ENCODE results near the gene RGS12. TPM values are rescaled to one million over a fixed set of nuclear protein-coding genes. Genes with fewer than 3 reads are reported as not detected.

The RGS12 gene
- total and polyA plus RNA-seq, 4 donors, result 10.3 to 40.4 (median 26.1) TPM

GRCh38 chr4:3337357-3337732 is 44.5 kb downstream of the RGS12 start:
- ATAC-seq (ENCODE audit: low FRiP score) (no peak), DNase-seq (no peak)
- H3K27me3 ChIP-seq (ENCODE audit: control insufficient read depth in 1 of 2, insufficient read depth in 2 of 2, low read length in 1 of 2), result no peaks in the 10 kb centered on the region
- no peaks in the 10 kb centered on the region for H3K36me3 ChIP-seq (ENCODE audit: control insufficient read depth in 1 of 2, insufficient read depth in 2 of 2, low read length in 1 of 2)
- no peak overlapping the region for H3K4me3 ChIP-seq (ENCODE audit: low read length in 2 of 2)
- 96 to 99% methylated on average over 6 of the region's 6 CpGs for WGBS, 2 donors
- H3K4me1 ChIP-seq (ENCODE audit: control insufficient read depth in 1 of 2, insufficient read depth in 2 of 2, low read length in 2 of 2), result no peaks in the 10 kb centered on the region
- intact Hi-C loops (cut with DNase I), result no loop called here
- no peaks in the 10 kb centered on the region for H3K9me3 ChIP-seq (ENCODE audit: control insufficient read depth, low read length)
- H3K27ac ChIP-seq (ENCODE audit: low read depth in 1 of 2, low read length in 2 of 2), result no peak overlapping the region

- Histone ChIP-seq H3K36me3 (ENCODE audit: control insufficient read depth in 1 of 2, insufficient read depth in 2 of 2, low read length in 1 of 2) (no peaks in the 10 kb centered on the region), H3K27me3 (ENCODE audit: control insufficient read depth in 1 of 2, insufficient read depth in 2 of 2, low read length in 1 of 2) (no peaks in the 10 kb centered on the region), H3K9me3 (ENCODE audit: control insufficient read depth, low read length) (no peaks in the 10 kb centered on the region), H3K27ac (ENCODE audit: low read depth in 1 of 2, low read length in 2 of 2) (no peak overlapping the region), H3K4me1 (ENCODE audit: control insufficient read depth in 1 of 2, insufficient read depth in 2 of 2, low read length in 2 of 2) (no peaks in the 10 kb centered on the region), H3K4me3 (ENCODE audit: low read length in 2 of 2) (no peak overlapping the region)
- intact Hi-C loops (cut with DNase I), result no loop called here
- 88 to 90% methylated on average over 8 of the region's 8 CpGs for WGBS, 2 donors
- DNase-seq, result no peak
- ATAC-seq (ENCODE audit: low FRiP score), result no peak
Observed at GRCh38 chr4:3337811-3338210, 45.0 kb downstream of the RGS12 start.

- Histone ChIP-seq H3K27ac (ENCODE audit: low read depth in 1 of 2, low read length in 2 of 2) (no peak overlapping the region), H3K36me3 (ENCODE audit: control insufficient read depth in 1 of 2, insufficient read depth in 2 of 2, low read length in 1 of 2) (no peaks in the 10 kb centered on the region), H3K27me3 (ENCODE audit: control insufficient read depth in 1 of 2, insufficient read depth in 2 of 2, low read length in 1 of 2) (no peaks in the 10 kb centered on the region), H3K4me3 (ENCODE audit: low read length in 2 of 2) (no peak overlapping the region), H3K9me3 (ENCODE audit: control insufficient read depth, low read length) (no peaks in the 10 kb centered on the region), H3K4me1 (ENCODE audit: control insufficient read depth in 1 of 2, insufficient read depth in 2 of 2, low read length in 2 of 2) (no peaks in the 10 kb centered on the region)
- ATAC-seq (ENCODE audit: low FRiP score) (no peak), DNase-seq (no peak)
- WGBS, 2 donors, result 63 to 65% methylated on average over 13 of the region's 13 CpGs
- intact Hi-C loops (cut with DNase I), result no loop called here
Observed at GRCh38 chr4:3338321-3338838, 45.6 kb downstream of the RGS12 start.

- Histone ChIP-seq H3K36me3 (ENCODE audit: control insufficient read depth in 1 of 2, insufficient read depth in 2 of 2, low read length in 1 of 2) (no peaks in the 10 kb centered on the region), H3K4me1 (ENCODE audit: control insufficient read depth in 1 of 2, insufficient read depth in 2 of 2, low read length in 2 of 2) (no peaks in the 10 kb centered on the region), H3K9me3 (ENCODE audit: control insufficient read depth, low read length) (no peaks in the 10 kb centered on the region), H3K27me3 (ENCODE audit: control insufficient read depth in 1 of 2, insufficient read depth in 2 of 2, low read length in 1 of 2) (no peaks in the 10 kb centered on the region), H3K27ac (ENCODE audit: low read depth in 1 of 2, low read length in 2 of 2) (no peak overlapping the region), H3K4me3 (ENCODE audit: low read length in 2 of 2) (no peak overlapping the region)
- intact Hi-C loops (cut with DNase I), result no loop called here
- ATAC-seq (ENCODE audit: low FRiP score) (no peak), DNase-seq (no peak)
- WGBS, 2 donors, result 84 to 91% methylated on average over 10 of the region's 10 CpGs
Observed at GRCh38 chr4:3338976-3339531, 46.2 kb downstream of the RGS12 start.

- Histone ChIP-seq H3K36me3 (ENCODE audit: control insufficient read depth in 1 of 2, insufficient read depth in 2 of 2, low read length in 1 of 2) (no peaks in the 10 kb centered on the region), H3K4me3 (ENCODE audit: low read length in 2 of 2) (no peak overlapping the region), H3K4me1 (ENCODE audit: control insufficient read depth in 1 of 2, insufficient read depth in 2 of 2, low read length in 2 of 2) (no peaks in the 10 kb centered on the region), H3K27me3 (ENCODE audit: control insufficient read depth in 1 of 2, insufficient read depth in 2 of 2, low read length in 1 of 2) (no peaks in the 10 kb centered on the region), H3K27ac (ENCODE audit: low read depth in 1 of 2, low read length in 2 of 2) (no peak overlapping the region), H3K9me3 (ENCODE audit: control insufficient read depth, low read length) (no peaks in the 10 kb centered on the region)
- WGBS, 2 donors, result 96 to 100% methylated on average over 3 of the region's 3 CpGs
- DNase-seq, result no peak
- intact Hi-C loops (cut with DNase I), result no loop called here
- no peak for ATAC-seq (ENCODE audit: low FRiP score)
Observed at GRCh38 chr4:3339577-3339976, 46.8 kb downstream of the RGS12 start.

- H3K27ac ChIP-seq (ENCODE audit: low read depth in 1 of 2, low read length in 2 of 2), result no peak overlapping the region
- H3K9me3 ChIP-seq (ENCODE audit: control insufficient read depth, low read length), result no peaks in the 10 kb centered on the region
- intact Hi-C loops (cut with DNase I), result no loop called here
- H3K27me3 ChIP-seq (ENCODE audit: control insufficient read depth in 1 of 2, insufficient read depth in 2 of 2, low read length in 1 of 2), result no peaks in the 10 kb centered on the region
- DNase-seq (no peak), ATAC-seq (ENCODE audit: low FRiP score) (no peak)
- no peaks in the 10 kb centered on the region for H3K36me3 ChIP-seq (ENCODE audit: control insufficient read depth in 1 of 2, insufficient read depth in 2 of 2, low read length in 1 of 2)
- 94 to 95% methylated on average over 27 to 28 of the region's 28 CpGs for WGBS, 2 donors
- no peaks in the 10 kb centered on the region for H3K4me1 ChIP-seq (ENCODE audit: control insufficient read depth in 1 of 2, insufficient read depth in 2 of 2, low read length in 2 of 2)
- H3K4me3 ChIP-seq (ENCODE audit: low read length in 2 of 2), result no peak overlapping the region
Observed at GRCh38 chr4:3340038-3340699, 47.3 kb downstream of the RGS12 start.

- H3K4me3 ChIP-seq (ENCODE audit: low read length in 2 of 2), result no peak overlapping the region
- H3K27ac ChIP-seq (ENCODE audit: low read depth in 1 of 2, low read length in 2 of 2), result no peak overlapping the region
- intact Hi-C loops (cut with DNase I), result no loop called here
- no peaks in the 10 kb centered on the region for H3K36me3 ChIP-seq (ENCODE audit: control insufficient read depth in 1 of 2, insufficient read depth in 2 of 2, low read length in 1 of 2)
- WGBS, 2 donors, result 90 to 94% methylated on average over 16 of the region's 16 CpGs
- no peaks in the 10 kb centered on the region for H3K4me1 ChIP-seq (ENCODE audit: control insufficient read depth in 1 of 2, insufficient read depth in 2 of 2, low read length in 2 of 2)
- H3K27me3 ChIP-seq (ENCODE audit: control insufficient read depth in 1 of 2, insufficient read depth in 2 of 2, low read length in 1 of 2), result no peaks in the 10 kb centered on the region
- ATAC-seq (ENCODE audit: low FRiP score) (no peak), DNase-seq (no peak)
- no peaks in the 10 kb centered on the region for H3K9me3 ChIP-seq (ENCODE audit: control insufficient read depth, low read length)
Observed at GRCh38 chr4:3340700-3341083, 47.9 kb downstream of the RGS12 start.

GRCh38 chr4:3341760-3342159 is 48.9 kb downstream of the RGS12 start:
- intact Hi-C loops (cut with DNase I), result no loop called here
- no peaks in the 10 kb centered on the region for H3K36me3 ChIP-seq (ENCODE audit: control insufficient read depth in 1 of 2, insufficient read depth in 2 of 2, low read length in 1 of 2)
- DNase-seq, result no peak
- H3K4me1 ChIP-seq (ENCODE audit: control insufficient read depth in 1 of 2, insufficient read depth in 2 of 2, low read length in 2 of 2), result no peaks in the 10 kb centered on the region
- no peak overlapping the region for H3K27ac ChIP-seq (ENCODE audit: low read depth in 1 of 2, low read length in 2 of 2)
- WGBS, 2 donors, result 82 to 85% methylated on average over 7 of the region's 7 CpGs
- H3K4me3 ChIP-seq (ENCODE audit: low read length in 2 of 2), result no peak overlapping the region
- H3K27me3 ChIP-seq (ENCODE audit: control insufficient read depth in 1 of 2, insufficient read depth in 2 of 2, low read length in 1 of 2), result no peaks in the 10 kb centered on the region
- ATAC-seq (ENCODE audit: low FRiP score), result no peak
- no peaks in the 10 kb centered on the region for H3K9me3 ChIP-seq (ENCODE audit: control insufficient read depth, low read length)

GRCh38 chr4:3342182-3342854 is 49.5 kb downstream of the RGS12 start:
- Histone ChIP-seq H3K4me3 (ENCODE audit: low read length in 2 of 2) (no peak overlapping the region), H3K36me3 (ENCODE audit: control insufficient read depth in 1 of 2, insufficient read depth in 2 of 2, low read length in 1 of 2) (no peaks in the 10 kb centered on the region), H3K27ac (ENCODE audit: low read depth in 1 of 2, low read length in 2 of 2) (no peak overlapping the region), H3K9me3 (ENCODE audit: control insufficient read depth, low read length) (no peaks in the 10 kb centered on the region), H3K27me3 (ENCODE audit: control insufficient read depth in 1 of 2, insufficient read depth in 2 of 2, low read length in 1 of 2) (no peaks in the 10 kb centered on the region), H3K4me1 (ENCODE audit: control insufficient read depth in 1 of 2, insufficient read depth in 2 of 2, low read length in 2 of 2) (no peaks in the 10 kb centered on the region)
- DNase-seq (no peak), ATAC-seq (ENCODE audit: low FRiP score) (no peak)
- WGBS, 2 donors, result 58 to 59% methylated on average over 8 of the region's 8 CpGs
- intact Hi-C loops (cut with DNase I), result no loop called here

Measured in aorta (tissue), 5 donors.